AG04450 (cell line): ENCODE results near the gene C1orf159. TPM values are rescaled to one million over a fixed set of nuclear protein-coding genes. Genes with fewer than 3 reads are reported as not detected.

Source experiments
- CTCF ChIA-PET: fragments of 300-600, 350-600 bp; formaldehyde crosslinking; extraction: SDS; loops from one replicate; lab custom pipeline; 2022; ENCODE audit warnings: antibody characterized with exemption, inconsistent platforms; lab: Charles Lee
- POLR2A ChIA-PET: fragments of 350-600 bp; formaldehyde crosslinking; extraction: SDS; loops from one replicate; lab custom pipeline; 2021; ENCODE audit warnings: antibody characterized with exemption, inconsistent platforms; lab: Yijun Ruan, JAX
- DNase-seq: peaks from one replicate; pipeline ENCODE4 v3.0.0-alpha.2; 2011; ENCODE audit warnings: low read depth, low spot score
- H3K27ac ChIP-seq: one replicate; pipeline ENCODE4 v1.5.1; 2012; ENCODE audit warnings: low read depth, low read length, control low read depth
- H3K27me3 ChIP-seq: one replicate; pipeline ENCODE4 v1.6.0; 2012; ENCODE audit warnings: low read length; ENCODE audit not compliant: control insufficient read depth, insufficient read depth
- H3K4me3 ChIP-seq: 2 replicates; pipeline ENCODE4 v1.5.1; 2011; ENCODE audit warnings: mild to moderate bottlenecking, low read depth, low read length, control low read depth
- H3K9me3 ChIP-seq: 2 replicates; pipeline ENCODE4 v1.5.1; 2012; ENCODE audit warnings: low read length; ENCODE audit not compliant: control insufficient read depth, insufficient read depth
- CTCF ChIP-seq: IDR thresholded peaks from 2 replicates; pipeline ENCODE4 v1.5.1; 2011; ENCODE audit warnings: low read depth, low read length, control low read depth, inconsistent platforms
- polyA plus RNA-seq: library from polyadenylated mRNA; depleted of rRNA; stranded (reverse); fragments of >200 nt; gene quantifications from 2 replicates; pipeline ENCODE4 v1.2.3, GENCODE V29; 2011

C1orf159 gene
- polyA plus RNA-seq, 1 experiment = 2.3 TPM

- peaks cover 8% of the 10 kb centered on the region; the same call in 1 of the 2 replicates for H3K9me3 ChIP-seq
- POLR2A ChIA-PET = no interaction called here
- no peak for DNase-seq
- CTCF ChIA-PET = no interaction called here
- H3K27ac ChIP-seq = no peak overlapping the region
- peaks cover 15% of the 10 kb centered on the region for H3K27me3 ChIP-seq
- TF ChIP-seq CTCF = no peak
- H3K4me3 ChIP-seq = no peak overlapping the region
These were observed 44.5 kb upstream of the C1orf159 start for GRCh38 chr1:1160281-1160930.

- no peak for TF ChIP-seq CTCF
- Histone ChIP-seq H3K4me3 (peak overlapping the region; percentile 59), H3K27ac (peak overlapping the region; percentile 57), H3K9me3 (peaks cover 10% of the 10 kb centered on the region), H3K27me3 (peaks cover 6% of the 10 kb centered on the region)
- no peak for DNase-seq
- ChIA-PET POLR2A (no interaction called here), CTCF (no interaction called here)
These were observed 42.2 kb upstream of the C1orf159 start for GRCh38 chr1:1157914-1158710.

- no peak for TF ChIP-seq CTCF
- H3K27ac ChIP-seq = peak overlapping the region; percentile 57
- H3K27me3 ChIP-seq = peaks cover 2% of the 10 kb centered on the region
- peak overlapping the region; percentile 59 for H3K4me3 ChIP-seq
- POLR2A ChIA-PET = no interaction called here
- DNase-seq = peak; percentile 50
- peaks cover 16% of the 10 kb centered on the region for H3K9me3 ChIP-seq
- CTCF ChIA-PET = no interaction called here
These were observed 41.6 kb upstream of the C1orf159 start for GRCh38 chr1:1157426-1157913.

DNA sequence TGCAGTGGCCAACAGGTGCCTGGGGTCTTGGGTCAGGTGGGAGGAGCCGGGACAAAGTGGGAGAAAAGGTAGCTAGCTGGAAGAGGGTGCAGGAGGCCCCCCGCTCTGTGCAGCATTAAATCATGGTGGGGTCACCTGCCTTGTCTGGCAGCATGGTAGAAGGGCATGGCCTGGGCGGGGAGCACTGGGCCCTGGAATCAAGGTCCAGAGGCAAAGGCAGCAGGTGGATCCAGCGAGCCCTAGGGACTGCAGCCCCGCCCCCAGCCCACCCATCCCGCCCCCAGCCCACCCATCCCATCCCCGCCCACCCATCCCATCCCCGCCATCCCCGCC, 41.1 kb upstream of the C1orf159 start:
- H3K27ac ChIP-seq = no peak overlapping the region
- H3K9me3 ChIP-seq = peaks cover 21% of the 10 kb centered on the region
- ChIA-PET CTCF (no interaction called here), POLR2A (no interaction called here)
- no peak for TF ChIP-seq CTCF
- DNase-seq = no peak
- H3K4me3 ChIP-seq = no peak overlapping the region
- peaks cover 2% of the 10 kb centered on the region for H3K27me3 ChIP-seq
